GM18520 (cell line): ENCODE data around the gene PTGES2.
A peak's percentile ranks its signal among the peaks of the same experiment; 100 is the strongest.

Experiments used
- ATAC-seq: cut with Tn5 transposase; IDR thresholded peaks from one replicate; pipeline ENCODE4 v1.9.1; 2021; ENCODE audit not compliant: unreplicated experiment

PTGES2 gene

DNA sequence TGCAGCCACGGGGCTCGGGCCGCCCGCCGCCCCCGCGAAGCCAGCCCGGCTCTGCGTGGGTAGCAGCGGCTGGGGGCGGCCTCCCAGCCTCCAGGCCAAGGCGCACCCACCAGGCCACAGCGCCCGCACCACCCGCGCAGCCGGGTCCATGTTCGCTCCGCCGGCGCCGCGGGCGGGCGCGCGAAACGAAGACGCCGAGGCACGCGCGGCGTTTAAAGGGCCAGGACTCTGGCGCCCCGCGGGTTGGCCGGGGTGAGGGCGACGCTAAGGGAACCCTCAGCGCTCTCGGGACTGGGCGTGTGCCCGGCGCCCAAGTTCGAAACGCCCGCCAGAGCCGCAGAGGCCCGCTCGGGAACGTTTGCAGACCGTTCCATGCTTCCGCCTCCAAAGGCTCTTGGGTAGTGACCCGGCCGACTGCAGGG is at the start of gene PTGES2:
PTGES2 (minus strand) TSS at position 162 of the 422 bp plus-strand sequence; CDS start at position 150, 12 bp downstream.
- ATAC-seq, result peak; percentile 51

DNA sequence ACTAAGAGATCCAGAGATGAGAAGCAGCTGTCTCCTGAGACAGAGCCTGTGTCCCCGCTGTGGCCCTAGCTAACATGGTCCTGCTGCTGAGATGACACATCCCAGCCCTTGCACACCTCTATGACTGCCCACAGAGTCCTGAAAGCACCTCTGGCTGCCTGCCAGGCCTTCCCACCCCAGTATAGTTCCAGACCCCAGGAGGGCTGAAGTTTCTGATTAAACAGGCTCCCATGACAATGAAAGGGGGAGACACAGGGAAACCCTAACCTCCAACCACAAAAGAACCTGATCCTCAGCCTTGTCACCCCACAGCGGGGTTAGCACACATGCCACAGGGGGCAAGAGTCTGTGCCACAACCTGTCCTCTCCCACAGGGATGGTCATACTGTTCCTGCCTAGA is 48.2 kb upstream of the PTGES2 start:
- ATAC-seq, result no peak

DNA sequence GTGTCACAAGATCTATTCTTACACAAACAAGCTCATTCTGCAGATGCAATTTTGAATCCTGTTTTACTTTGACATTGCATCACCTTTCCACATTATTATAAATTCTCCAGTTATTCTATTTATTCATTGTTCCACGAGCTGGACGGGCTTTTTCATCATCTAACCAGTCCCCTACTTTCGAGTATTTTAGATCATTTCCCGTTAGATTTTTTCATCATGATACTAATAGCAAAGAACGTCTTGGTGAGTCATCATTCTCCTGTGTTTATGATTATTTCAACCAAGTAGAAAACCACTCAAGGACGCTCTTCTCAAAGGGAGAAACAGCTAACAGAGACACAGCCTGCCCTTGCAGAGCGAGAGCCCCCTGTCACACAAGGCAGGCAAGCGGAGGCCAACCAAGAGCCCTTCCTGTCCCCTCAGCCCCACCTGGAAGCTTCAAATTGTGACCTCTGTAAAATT is 47.6 kb upstream of the PTGES2 start:
- no peak for ATAC-seq

DNA sequence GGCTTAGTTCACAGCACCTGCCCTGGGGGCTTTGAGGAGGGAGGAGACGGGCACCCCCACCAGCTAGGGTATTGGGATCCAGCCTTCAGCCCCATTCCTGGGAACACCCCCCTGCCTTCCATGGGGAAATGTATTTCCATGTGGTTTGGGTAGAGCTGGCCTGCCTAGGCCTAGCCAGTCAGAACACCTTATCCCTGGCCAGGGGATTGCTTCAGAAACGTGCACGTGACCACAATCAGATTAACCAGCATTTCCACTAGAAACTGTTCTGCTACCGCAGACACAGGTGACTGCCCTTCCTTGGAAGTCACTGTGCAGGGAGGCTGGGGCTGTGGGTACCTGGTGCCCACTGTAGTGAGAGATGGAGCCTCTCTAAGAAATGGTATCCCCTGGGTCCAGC is 46.5 kb upstream of the PTGES2 start:
- ATAC-seq, result no peak

- ATAC-seq, result no peak
These were observed 42.4 kb upstream of the PTGES2 start for GRCh38 chr9:128169925-128170324.

- no peak for ATAC-seq
These were observed 42.0 kb upstream of the PTGES2 start for GRCh38 chr9:128169492-128169891.

DNA sequence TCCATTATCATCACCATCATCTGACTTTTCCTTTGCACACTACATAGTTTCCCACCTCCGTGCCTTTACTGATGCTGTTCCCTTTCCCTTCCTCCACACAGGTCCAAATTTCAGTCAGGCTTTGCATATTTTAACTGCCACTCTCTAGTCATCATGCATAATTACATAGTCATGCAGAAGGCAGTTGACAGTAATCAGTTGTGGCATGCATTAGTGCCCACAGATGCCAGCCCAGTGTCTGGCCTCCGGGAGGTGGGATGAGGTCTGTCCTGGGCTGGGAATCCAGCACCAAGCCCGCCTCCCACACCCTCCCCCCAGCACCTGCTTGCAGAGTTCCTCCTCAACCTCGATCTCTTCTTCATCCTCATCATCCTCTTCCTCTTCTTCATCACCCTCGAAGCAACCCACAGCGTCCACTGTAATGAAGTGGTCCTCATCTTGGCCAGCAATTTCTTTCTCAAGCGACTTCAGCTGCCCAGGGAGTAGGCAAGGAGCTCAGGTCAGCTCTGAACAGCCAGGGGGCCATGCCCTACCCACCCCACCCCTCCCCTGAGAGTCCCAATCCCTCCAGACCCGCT is 41.3 kb upstream of the PTGES2 start:
- no peak for ATAC-seq

GRCh38 chr9:128167209-128167608 is 39.7 kb upstream of the PTGES2 start:
- ATAC-seq, result no peak

GRCh38 chr9:128166169-128166568 is 38.6 kb upstream of the PTGES2 start:
- no peak for ATAC-seq

GRCh38 chr9:128164307-128164885 is 36.9 kb upstream of the PTGES2 start:
- ATAC-seq, result no peak

GRCh38 chr9:128163523-128164306 is 36.2 kb upstream of the PTGES2 start:
- no peak for ATAC-seq

DNA sequence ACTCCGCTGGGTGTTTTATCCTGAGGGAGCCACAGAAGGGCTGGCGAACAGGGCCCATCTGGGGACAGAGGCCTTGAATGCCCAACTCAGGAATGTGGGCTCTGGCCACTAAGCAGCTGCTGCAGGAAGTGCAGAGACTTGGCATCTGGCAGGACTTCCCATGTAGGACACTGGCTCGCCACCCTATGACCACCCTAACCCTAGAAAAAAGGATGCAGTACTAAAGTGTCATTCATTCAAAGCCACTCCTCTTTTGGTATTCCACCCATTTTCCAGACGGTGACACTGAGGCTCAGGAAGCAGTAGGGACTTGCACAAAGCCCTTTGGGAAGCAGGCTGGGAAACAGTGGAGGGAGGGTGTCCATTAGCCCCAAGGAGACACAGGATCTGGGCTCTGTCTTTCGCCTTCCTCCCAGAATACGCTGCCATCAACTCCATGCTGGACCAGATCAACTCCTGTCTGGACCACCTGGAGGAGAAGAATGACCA is 35.5 kb upstream of the PTGES2 start:
- ATAC-seq, result no peak

GRCh38 chr9:128162215-128163026 is 34.9 kb upstream of the PTGES2 start:
- ATAC-seq, result no peak

GRCh38 chr9:128161215-128161902 is 33.8 kb upstream of the PTGES2 start:
- ATAC-seq, result no peak

- ATAC-seq, result no peak
These were observed 33.1 kb upstream of the PTGES2 start for GRCh38 chr9:128160603-128160987.

DNA sequence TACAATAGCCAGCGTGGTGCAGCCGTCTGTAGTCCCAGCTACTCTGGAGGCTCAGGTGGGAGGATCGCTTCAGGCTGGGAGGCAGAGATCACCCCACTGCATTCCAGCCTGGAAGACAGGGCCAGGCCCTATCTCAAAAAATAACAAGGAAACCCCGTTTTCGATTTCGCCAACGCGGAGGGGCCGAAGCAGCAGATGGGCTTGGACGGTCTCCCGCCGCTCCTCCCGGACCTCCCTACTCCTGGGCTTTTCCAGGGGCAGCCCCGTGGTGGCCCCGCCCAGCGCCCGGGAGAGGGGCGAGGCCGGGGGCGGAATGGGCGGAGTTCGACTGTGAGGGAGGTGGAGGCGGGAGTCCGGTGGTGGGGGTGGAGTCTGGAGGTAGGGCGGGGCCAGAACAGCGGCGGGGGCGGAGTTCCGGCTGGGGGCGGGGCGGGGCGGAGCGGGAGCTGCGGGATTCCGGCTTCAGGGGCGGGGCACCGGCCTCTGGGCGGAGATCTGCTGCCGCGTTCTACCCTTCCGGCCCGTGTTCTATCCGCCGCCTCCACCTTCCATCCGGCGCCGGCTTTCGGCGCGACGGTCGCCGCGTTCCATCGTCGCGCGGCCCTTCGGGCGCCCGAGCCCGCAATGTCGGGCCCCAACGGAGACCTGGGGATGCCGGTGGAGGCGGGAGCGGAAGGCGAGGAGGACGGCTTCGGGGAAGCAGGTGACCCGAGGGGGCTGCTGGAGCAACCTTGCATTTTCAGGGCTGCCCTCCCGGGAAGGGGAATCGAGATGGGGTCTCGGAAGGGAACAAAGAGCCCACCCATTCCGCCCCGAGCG is 32.5 kb upstream of the PTGES2 start, which contains the start of gene BBLN:
BBLN (plus strand) TSS at position 482 of the 819 bp plus-strand sequence; CDS start at position 625, 143 bp downstream.
- peak; percentile 61 for ATAC-seq

DNA sequence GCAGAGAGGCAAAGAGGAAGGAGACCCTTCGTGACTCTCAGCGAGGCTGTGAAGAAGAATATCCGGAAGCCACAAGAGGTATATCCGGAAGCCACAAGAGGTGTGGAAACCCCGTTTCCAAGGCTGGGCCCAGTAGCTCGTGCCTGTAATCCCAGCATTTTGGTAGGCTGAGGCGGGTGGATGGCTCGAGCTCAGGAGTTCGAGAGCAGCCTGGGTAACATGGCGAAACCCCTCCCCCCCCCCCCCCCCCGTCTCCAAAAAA is 31.9 kb upstream of the PTGES2 start:
- ATAC-seq, result no peak

DNA sequence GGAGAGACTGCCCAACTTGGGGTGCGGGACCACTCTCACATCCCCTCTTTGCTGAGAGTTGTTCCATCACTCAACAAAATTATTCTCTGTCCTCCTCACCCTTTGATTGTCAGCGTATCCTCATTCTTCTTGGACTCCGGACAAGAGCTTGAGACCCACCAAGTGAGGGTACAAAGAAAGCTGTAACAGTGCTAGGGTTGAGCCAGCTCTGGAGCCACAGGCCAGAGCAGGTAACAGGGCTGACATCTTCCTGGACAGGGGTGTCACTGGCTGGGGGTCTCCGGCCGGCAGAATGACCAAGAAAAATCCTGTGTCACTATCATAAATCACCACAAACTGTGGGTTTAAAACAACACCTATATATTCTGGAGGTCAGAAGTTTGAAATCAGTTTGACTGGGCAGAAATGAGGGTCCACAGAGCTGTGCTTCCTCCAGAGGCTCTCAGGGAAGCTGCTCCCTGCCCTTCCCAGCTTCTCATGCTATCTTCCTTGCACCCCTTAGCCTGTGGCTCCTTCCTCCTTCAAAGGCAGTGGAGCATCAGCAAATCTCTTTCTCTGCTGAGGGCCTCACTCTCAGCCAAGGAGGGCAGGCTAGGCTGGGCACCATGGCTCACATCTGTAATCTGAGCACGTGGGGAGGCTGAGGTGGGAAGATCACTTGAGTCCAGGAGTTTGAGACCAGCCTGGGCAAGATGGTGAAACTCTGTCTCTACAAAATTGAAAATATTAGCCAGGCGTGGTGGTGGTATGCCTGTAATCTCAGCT is 28.4 kb upstream of the PTGES2 start:
- ATAC-seq, result no peak
